ENCODE data around the gene UBE2V1.
"Not testable (repeated sequence)": the region's sequence is repeated elsewhere in the genome, so short reads cannot be mapped to it uniquely, and the experiment has no call there.

The UBE2V1 gene

GRCh38 chr20:50112512-50113419 lies at the start of gene UBE2V1:
Gene UBE2V1 (minus strand): TSS chr20:50113150. CDS start chr20:50113128, 22 bp downstream.
- DNase-seq (ENCODE audit: low read depth): peak; percentile 74

GRCh38 chr20:50161494-50161893 lies 48.5 kb upstream of the UBE2V1 start:
- DNase-seq (ENCODE audit: low read depth): not testable (repeated sequence)

- peak; percentile 83 for DNase-seq (ENCODE audit: low read depth)
These were observed 40.8 kb upstream of the UBE2V1 start, which contains the start of gene PEDS1 for GRCh38 chr20:50153500-50154377. Gene PEDS1 (minus strand): TSS chr20:50153723. CDS start chr20:50153637, 86 bp downstream.

GRCh38 chr20:50153153-50153499 lies 40.2 kb upstream of the UBE2V1 start:
- DNase-seq (ENCODE audit: low read depth): no peak

GRCh38 chr20:50152394-50153152 lies 39.6 kb upstream of the UBE2V1 start:
- DNase-seq (ENCODE audit: low read depth): no peak

- DNase-seq (ENCODE audit: low read depth): no peak
These were observed 38.2 kb upstream of the UBE2V1 start for GRCh38 chr20:50151034-50151743.

GRCh38 chr20:50149481-50150254 lies 36.7 kb upstream of the UBE2V1 start:
- DNase-seq (ENCODE audit: low read depth): no peak

GRCh38 chr20:50146732-50147662 lies 34.0 kb upstream of the UBE2V1 start:
- no peak for DNase-seq (ENCODE audit: low read depth)

GRCh38 chr20:50146214-50146613 lies 33.3 kb upstream of the UBE2V1 start:
- DNase-seq (ENCODE audit: low read depth): no peak

- no peak for DNase-seq (ENCODE audit: low read depth)
These were observed 32.6 kb upstream of the UBE2V1 start for GRCh38 chr20:50145566-50145965.

- DNase-seq (ENCODE audit: low read depth): peak; percentile 99
These were observed 31.4 kb upstream of the UBE2V1 start for GRCh38 chr20:50144362-50144761.

GRCh38 chr20:50142812-50143211 lies 29.9 kb upstream of the UBE2V1 start:
- DNase-seq (ENCODE audit: low read depth): no peak

GRCh38 chr20:50141811-50142561 lies 29.0 kb upstream of the UBE2V1 start:
- DNase-seq (ENCODE audit: low read depth): no peak

- DNase-seq (ENCODE audit: low read depth): no peak
These were observed 28.2 kb upstream of the UBE2V1 start for GRCh38 chr20:50141018-50141675.

GRCh38 chr20:50140339-50140859 lies 27.4 kb upstream of the UBE2V1 start:
- no peak for DNase-seq (ENCODE audit: low read depth)

GRCh38 chr20:50138479-50139393 lies 25.8 kb upstream of the UBE2V1 start:
- no peak for DNase-seq (ENCODE audit: low read depth)

- DNase-seq (ENCODE audit: low read depth): no peak
These were observed 25.1 kb upstream of the UBE2V1 start for GRCh38 chr20:50138120-50138478.

Data from stromal cell of bone marrow (primary cell).